ENCODE data around the gene LRBA. TPM values are rescaled to one million over a fixed set of nuclear protein-coding genes. Genes with fewer than 3 reads are reported as not detected.

Gene LRBA
- total and polyA plus RNA-seq, 3 donors from 2014 or later = 24.6 to 61.1 (median 60.8) TPM

DNA sequence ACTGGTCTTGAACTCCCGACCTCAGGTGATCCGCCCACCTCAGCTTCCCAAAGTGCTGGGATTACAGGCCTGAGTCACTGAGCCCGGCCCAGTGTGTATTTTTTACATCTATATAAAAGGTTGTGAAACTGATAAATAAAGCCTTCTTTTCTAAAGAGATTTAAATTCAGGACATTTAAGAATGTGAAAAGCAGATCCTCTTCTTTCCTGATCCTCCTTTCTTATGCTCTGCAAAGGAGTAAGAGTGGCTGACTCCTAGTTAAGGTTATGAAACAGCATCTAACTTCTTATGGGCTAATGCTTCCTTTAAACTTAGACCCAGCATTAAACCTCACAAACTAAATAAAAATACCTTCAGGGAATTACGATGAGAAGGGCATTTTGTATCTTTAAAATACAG lies 630.8 kb downstream of the LRBA start:
- H3K9me3 ChIP-seq = no peaks in the 10 kb centered on the region
- intact Hi-C loops (cut with DNase I; ENCODE audit: low total_unique reads) = no loop called here
- H3K27ac ChIP-seq = no peak overlapping the region
- TF ChIP-seq, protein P1, sequence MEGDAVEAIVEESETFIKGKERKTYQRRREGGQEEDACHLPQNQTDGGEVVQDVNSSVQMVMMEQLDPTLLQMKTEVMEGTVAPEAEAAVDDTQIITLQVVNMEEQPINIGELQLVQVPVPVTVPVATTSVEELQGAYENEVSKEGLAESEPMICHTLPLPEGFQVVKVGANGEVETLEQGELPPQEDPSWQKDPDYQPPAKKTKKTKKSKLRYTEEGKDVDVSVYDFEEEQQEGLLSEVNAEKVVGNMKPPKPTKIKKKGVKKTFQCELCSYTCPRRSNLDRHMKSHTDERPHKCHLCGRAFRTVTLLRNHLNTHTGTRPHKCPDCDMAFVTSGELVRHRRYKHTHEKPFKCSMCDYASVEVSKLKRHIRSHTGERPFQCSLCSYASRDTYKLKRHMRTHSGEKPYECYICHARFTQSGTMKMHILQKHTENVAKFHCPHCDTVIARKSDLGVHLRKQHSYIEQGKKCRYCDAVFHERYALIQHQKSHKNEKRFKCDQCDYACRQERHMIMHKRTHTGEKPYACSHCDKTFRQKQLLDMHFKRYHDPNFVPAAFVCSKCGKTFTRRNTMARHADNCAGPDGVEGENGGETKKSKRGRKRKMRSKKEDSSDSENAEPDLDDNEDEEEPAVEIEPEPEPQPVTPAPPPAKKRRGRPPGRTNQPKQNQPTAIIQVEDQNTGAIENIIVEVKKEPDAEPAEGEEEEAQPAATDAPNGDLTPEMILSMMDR (IDR thresholded peaks at IDR 0.05) = no peak
- TF ChIP-seq POLR2A (IDR thresholded peaks at IDR 0.05) = no peak
- H3K36me3 ChIP-seq (ENCODE audit: low read depth, missing control alignments) = no peaks in the 10 kb centered on the region
- H3K4me1 ChIP-seq = no peaks in the 10 kb centered on the region
- no peaks in the 10 kb centered on the region for H3K27me3 ChIP-seq
- DNase-seq = no peak
- H3K4me3 ChIP-seq = no peak overlapping the region
- 88 to 96% methylated on average over 4 of the region's 4 CpGs for WGBS, 2 donors

DNA sequence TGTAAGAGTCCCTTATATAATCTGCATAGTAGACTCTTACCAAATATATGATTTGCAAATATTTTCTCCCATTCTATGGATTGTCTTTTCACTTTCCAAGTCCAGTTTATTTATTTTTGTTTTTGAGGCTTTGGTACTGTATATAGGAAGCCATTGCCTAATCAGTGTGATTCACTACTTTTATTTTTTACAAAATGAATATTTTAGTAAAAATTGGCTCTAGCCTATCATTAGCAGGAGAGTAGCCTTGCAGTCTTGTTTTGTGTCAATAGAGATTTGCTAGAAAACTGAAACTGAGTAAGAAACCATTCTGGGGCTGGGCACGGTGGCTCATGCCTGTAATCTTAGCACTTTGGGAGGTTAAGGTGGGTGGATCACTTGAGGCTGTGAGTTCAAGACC lies 633.1 kb downstream of the LRBA start:
- H3K4me3 ChIP-seq = no peak overlapping the region
- WGBS, 2 donors = 91 to 100% methylated on average over 1 of the region's 1 CpG
- no peak for DNase-seq
- no peaks in the 10 kb centered on the region for H3K36me3 ChIP-seq (ENCODE audit: low read depth, missing control alignments)
- no peak overlapping the region for H3K27ac ChIP-seq
- intact Hi-C loops (cut with DNase I; ENCODE audit: low total_unique reads) = no loop called here
- H3K9me3 ChIP-seq = no peaks in the 10 kb centered on the region
- TF ChIP-seq, protein P1 (IDR thresholded peaks at IDR 0.05) = no peak
- TF ChIP-seq POLR2A (IDR thresholded peaks at IDR 0.05) = no peak
- H3K4me1 ChIP-seq = no peaks in the 10 kb centered on the region
- H3K27me3 ChIP-seq = no peaks in the 10 kb centered on the region

DNA sequence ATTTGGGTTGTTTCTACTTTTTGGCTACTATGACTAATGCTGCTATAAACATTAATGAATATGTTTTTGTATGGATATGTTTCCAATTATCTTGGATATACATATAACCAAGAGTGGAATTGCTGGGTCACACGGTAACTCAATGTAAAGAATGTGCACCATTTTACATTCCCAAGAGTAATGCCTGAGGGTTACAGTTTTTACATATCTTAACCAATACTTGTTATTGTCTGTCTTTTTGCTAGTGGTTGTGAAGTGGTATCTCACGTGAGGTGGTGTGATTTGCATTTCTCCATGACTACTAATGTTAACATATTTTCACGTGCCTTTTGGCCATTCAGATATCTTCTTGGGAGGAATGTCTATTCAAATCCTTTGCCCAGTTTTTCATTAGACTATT lies 633.5 kb downstream of the LRBA start:
- no peak for DNase-seq
- Histone ChIP-seq H3K36me3 (ENCODE audit: low read depth, missing control alignments) (no peaks in the 10 kb centered on the region), H3K27me3 (no peaks in the 10 kb centered on the region), H3K4me1 (no peaks in the 10 kb centered on the region), H3K9me3 (no peaks in the 10 kb centered on the region), H3K4me3 (no peak overlapping the region), H3K27ac (no peak overlapping the region)
- TF ChIP-seq, protein P1 (IDR thresholded peaks at IDR 0.05) = no peak
- no peak for TF ChIP-seq POLR2A (IDR thresholded peaks at IDR 0.05)
- 61 to 66% methylated on average over 3 of the region's 3 CpGs for WGBS, 2 donors
- intact Hi-C loops (cut with DNase I; ENCODE audit: low total_unique reads) = no loop called here

DNA sequence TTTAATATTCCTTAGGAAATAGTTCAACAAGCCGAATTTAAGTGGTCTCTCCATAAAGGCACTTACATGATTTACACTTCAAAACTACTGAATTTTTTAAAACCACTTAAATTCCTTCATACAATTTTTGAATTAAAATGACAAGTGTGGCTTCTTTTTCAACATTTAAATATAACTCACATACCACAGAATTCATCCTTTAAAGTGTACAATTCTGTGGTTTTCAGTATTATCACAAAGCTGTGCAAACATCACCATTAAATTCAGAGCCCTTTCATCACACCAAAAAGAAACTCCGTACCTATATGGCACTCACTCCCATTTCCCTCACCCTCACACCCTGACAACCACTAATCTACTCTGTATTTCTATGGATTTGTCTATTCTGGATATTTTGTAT lies 634.0 kb downstream of the LRBA start:
- no peak for DNase-seq
- Histone ChIP-seq H3K27ac (no peak overlapping the region), H3K4me1 (no peaks in the 10 kb centered on the region), H3K27me3 (no peaks in the 10 kb centered on the region), H3K4me3 (no peak overlapping the region), H3K9me3 (no peaks in the 10 kb centered on the region), H3K36me3 (ENCODE audit: low read depth, missing control alignments) (no peaks in the 10 kb centered on the region)
- intact Hi-C loops (cut with DNase I; ENCODE audit: low total_unique reads) = no loop called here
- no peak for TF ChIP-seq POLR2A (IDR thresholded peaks at IDR 0.05)
- TF ChIP-seq, protein P1 (IDR thresholded peaks at IDR 0.05) = no peak
- 94 to 98% methylated on average over 2 of the region's 2 CpGs for WGBS, 2 donors

DNA sequence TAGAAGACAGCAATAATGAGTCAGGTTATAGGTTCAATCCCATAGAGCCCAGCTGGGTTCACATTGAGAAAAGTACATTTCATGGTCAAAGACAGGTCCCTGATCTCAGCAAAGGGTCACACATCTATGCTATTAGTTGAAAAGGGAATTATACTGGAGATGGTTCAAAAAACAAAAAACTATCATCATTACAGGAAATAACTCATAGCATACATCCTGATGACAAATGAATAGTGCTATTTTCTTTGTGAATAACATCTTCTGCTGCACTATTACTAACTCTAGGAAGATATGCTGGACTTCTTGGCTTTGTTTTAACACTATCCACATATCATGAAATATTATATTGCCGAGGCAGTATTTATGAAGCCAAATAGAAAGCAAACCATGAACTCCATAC lies 635.6 kb downstream of the LRBA start:
- TF ChIP-seq, protein P1 (IDR thresholded peaks at IDR 0.05) = no peak
- TF ChIP-seq POLR2A (IDR thresholded peaks at IDR 0.05) = no peak

More for the DNA sequence above, 635.6 kb downstream of the LRBA start:
- intact Hi-C loops (cut with DNase I; ENCODE audit: low total_unique reads) = no loop called here
- H3K9me3 ChIP-seq = no peaks in the 10 kb centered on the region
- no peak overlapping the region for H3K27ac ChIP-seq
- H3K36me3 ChIP-seq (ENCODE audit: low read depth, missing control alignments) = no peaks in the 10 kb centered on the region
- WGBS, 2 donors = 91 to 94% methylated on average over 1 of the region's 1 CpG
- H3K4me1 ChIP-seq = no peaks in the 10 kb centered on the region
- H3K27me3 ChIP-seq = no peaks in the 10 kb centered on the region
- no peak overlapping the region for H3K4me3 ChIP-seq
- DNase-seq = no peak

All from testis (tissue), 3 donors.